ENCODE measurements around the gene NFAM1. TPM values are rescaled to one million over a fixed set of nuclear protein-coding genes. Genes with fewer than 3 reads are reported as not detected.

The NFAM1 gene
- total RNA-seq, 2 experiments from 2014 or later, result 0.11 to 0.21 TPM

DNA sequence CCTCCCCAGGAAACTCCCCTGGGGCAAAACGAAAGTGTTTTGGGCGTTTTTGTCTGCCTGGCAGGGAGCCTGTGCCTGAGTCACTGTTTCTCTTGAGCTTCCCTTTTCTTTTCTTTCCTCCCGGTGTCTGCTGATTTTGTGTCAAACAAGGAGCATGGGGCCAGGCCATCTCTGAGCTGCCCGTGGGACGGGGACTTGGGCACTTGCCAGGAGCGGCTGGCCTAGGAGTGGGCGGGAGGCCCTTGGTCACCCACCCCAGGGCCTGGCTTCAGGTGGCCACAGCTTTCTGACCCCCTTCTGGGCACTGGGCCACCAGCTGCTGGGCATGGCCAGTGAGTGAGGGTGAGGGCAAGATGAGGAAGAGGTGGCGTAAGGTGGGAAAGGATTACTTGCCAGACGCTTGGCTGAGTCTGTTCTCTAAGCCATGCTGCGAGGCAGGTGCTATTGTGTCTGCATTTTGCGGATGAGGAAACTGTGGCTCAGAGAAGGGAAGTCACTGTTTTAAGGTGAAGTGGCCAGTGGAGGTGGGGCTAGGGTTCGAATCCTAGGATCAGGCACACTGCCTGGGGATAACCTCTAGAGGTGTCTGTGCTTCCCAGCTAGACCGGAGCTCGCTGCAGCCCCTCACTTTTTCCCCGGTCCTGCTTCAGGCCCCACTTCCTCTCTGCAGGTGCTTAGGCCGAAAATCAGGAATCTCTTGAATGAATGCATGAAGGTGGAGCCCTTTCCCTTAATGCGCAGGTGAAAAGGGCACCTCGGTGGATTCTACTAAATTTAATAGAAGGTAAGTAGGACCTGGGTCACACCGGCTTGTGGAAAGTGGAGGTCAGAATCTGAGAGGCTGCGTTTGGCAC is 7.8 kb upstream of the NFAM1 start:
- ChIA-PET CTCF (interaction anchor here (0.6 to 1.4 kb wide), 6 partner anchors 20 to 639 kb away, joined by 3 to 5 read pairs (median 4); partner anchors contain the start of genes CCDC134 and CENPM), POLR2A (no interaction called here)
- H3K9me3 Mint-ChIP-seq (ENCODE audit: low read depth), result no peaks in the 10 kb centered on the region
- peaks cover 43% of the 10 kb centered on the region for H3K4me1 Mint-ChIP-seq
- intact Hi-C loops (cut with DNase I, micrococcal nuclease), result loop anchor here in 1 of 2 experiments (5.0 kb wide), 3 partner anchors 113 to 368 kb away; partner anchors contain the start of genes NAGA and PHETA2
- H3K27me3 Mint-ChIP-seq, result peaks cover 2% of the 10 kb centered on the region
- H3K36me3 Mint-ChIP-seq (ENCODE audit: low read depth), result no peaks in the 10 kb centered on the region
- peak overlapping the region; percentile 11 for H3K27ac Mint-ChIP-seq
- no peak for ATAC-seq
- peak; percentile 41 for DNase-seq
- no peak overlapping the region for H3K4me3 Mint-ChIP-seq

- ChIA-PET CTCF (interaction anchor here (1.0 to 1.6 kb wide), 5 partner anchors 10 to 638 kb away, joined by 3 to 6 read pairs (median 5); partner anchors contain the start of genes CCDC134 and CENPM), POLR2A (no interaction called here)
- Mint-ChIP-seq H3K36me3 (ENCODE audit: low read depth) (no peaks in the 10 kb centered on the region), H3K4me1 (peaks cover 34% of the 10 kb centered on the region), H3K27ac (no peak overlapping the region), H3K4me3 (no peak overlapping the region), H3K9me3 (ENCODE audit: low read depth) (no peaks in the 10 kb centered on the region), H3K27me3 (peaks cover 2% of the 10 kb centered on the region)
- ATAC-seq (no peak), DNase-seq (no peak)
- intact Hi-C loops (cut with DNase I, micrococcal nuclease), result loop anchor here in 1 of 2 experiments (5.0 kb wide), 1 partner anchor 112 kb away; no protein-coding TSS in a partner anchor
Observed at GRCh38 chr22:42439021-42439567, 6.9 kb upstream of the NFAM1 start.

DNA sequence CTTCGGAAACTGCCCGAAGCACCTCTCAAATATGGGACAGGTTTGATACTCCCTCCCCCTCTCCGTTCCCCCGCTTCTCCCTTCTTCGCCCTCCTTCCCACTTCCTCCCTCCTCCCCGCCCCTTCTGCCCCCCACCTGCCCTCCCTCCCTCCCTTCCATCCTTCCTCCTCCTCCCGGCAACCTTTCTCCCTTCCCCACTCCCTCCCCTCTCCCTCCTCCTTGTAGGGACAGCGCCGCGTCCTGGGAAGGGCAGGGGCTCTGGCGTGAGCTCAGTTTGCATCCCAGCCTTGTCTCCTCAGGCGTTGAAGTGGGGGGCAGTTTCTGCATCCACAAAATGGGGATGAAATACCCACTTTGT is 6.1 kb upstream of the NFAM1 start:
- POLR2A ChIA-PET, result no interaction called here
- CTCF ChIA-PET, result interaction anchor here (0.6 to 1.6 kb wide), 15 partner anchors 9 to 694 kb away, joined by 3 to 6 read pairs (median 3); no protein-coding TSS in a partner anchor

GRCh38 chr22:42437488-42438292 is 5.5 kb upstream of the NFAM1 start:
- POLR2A ChIA-PET, result interaction anchor here (0.6 kb wide), 2 partner anchors 32 to 141 kb away, joined by 5 to 6 read pairs; no protein-coding TSS in a partner anchor
- intact Hi-C loops (cut with DNase I, micrococcal nuclease), result loop anchor here (1.0 to 5.0 kb wide), 6 partner anchors 68 to 471 kb away; partner anchors contain the start of gene NDUFA6 (in 1 of the 2)
- peak overlapping the region; percentile 66 for H3K4me3 Mint-ChIP-seq
- H3K27ac Mint-ChIP-seq, result no peak overlapping the region
- peak; percentile 88 for DNase-seq
- peaks cover 2% of the 10 kb centered on the region for H3K27me3 Mint-ChIP-seq
- ATAC-seq, result peak; percentile 90
- peaks cover 21% of the 10 kb centered on the region for H3K4me1 Mint-ChIP-seq
- CTCF ChIA-PET, result interaction anchor here (0.6 to 1.6 kb wide), 18 partner anchors 8 to 693 kb away, joined by 3 to 6 read pairs (median 3); no protein-coding TSS in a partner anchor
- no peaks in the 10 kb centered on the region for H3K9me3 Mint-ChIP-seq (ENCODE audit: low read depth)
- no peaks in the 10 kb centered on the region for H3K36me3 Mint-ChIP-seq (ENCODE audit: low read depth)

More for the DNA sequence above, 6.1 kb upstream of the NFAM1 start:
- DNase-seq (no peak), ATAC-seq (no peak)
- no peaks in the 10 kb centered on the region for H3K9me3 Mint-ChIP-seq (ENCODE audit: low read depth)
- peaks cover 26% of the 10 kb centered on the region for H3K4me1 Mint-ChIP-seq
- H3K4me3 Mint-ChIP-seq, result peak overlapping the region; percentile 66
- H3K36me3 Mint-ChIP-seq (ENCODE audit: low read depth), result no peaks in the 10 kb centered on the region
- H3K27ac Mint-ChIP-seq, result no peak overlapping the region
- intact Hi-C loops (cut with DNase I, micrococcal nuclease), result loop anchor here in 1 of 2 experiments (5.0 kb wide), 1 partner anchor 111 kb away; no protein-coding TSS in a partner anchor
- peaks cover 2% of the 10 kb centered on the region for H3K27me3 Mint-ChIP-seq

- H3K4me3 Mint-ChIP-seq, result no peak overlapping the region
- H3K4me1 Mint-ChIP-seq, result peaks cover 21% of the 10 kb centered on the region
- ChIA-PET POLR2A (no interaction called here), CTCF (interaction anchor here (0.7 to 1.6 kb wide), 8 partner anchors 9 to 466 kb away, joined by 3 to 7 read pairs (median 3); no protein-coding TSS in a partner anchor)
- no peaks in the 10 kb centered on the region for H3K9me3 Mint-ChIP-seq (ENCODE audit: low read depth)
- no peak overlapping the region for H3K27ac Mint-ChIP-seq
- no peaks in the 10 kb centered on the region for H3K36me3 Mint-ChIP-seq (ENCODE audit: low read depth)
- H3K27me3 Mint-ChIP-seq, result peaks cover 2% of the 10 kb centered on the region
- ATAC-seq, result no peak
- DNase-seq, result no peak
- intact Hi-C loops (cut with DNase I, micrococcal nuclease), result loop anchor here (2.0 to 5.0 kb wide), 2 partner anchors 109 to 346 kb away; partner anchors contain the start of gene NDUFA6 (in 1 of the 2)
Observed at GRCh38 chr22:42436404-42436803, 4.2 kb upstream of the NFAM1 start.

DNA sequence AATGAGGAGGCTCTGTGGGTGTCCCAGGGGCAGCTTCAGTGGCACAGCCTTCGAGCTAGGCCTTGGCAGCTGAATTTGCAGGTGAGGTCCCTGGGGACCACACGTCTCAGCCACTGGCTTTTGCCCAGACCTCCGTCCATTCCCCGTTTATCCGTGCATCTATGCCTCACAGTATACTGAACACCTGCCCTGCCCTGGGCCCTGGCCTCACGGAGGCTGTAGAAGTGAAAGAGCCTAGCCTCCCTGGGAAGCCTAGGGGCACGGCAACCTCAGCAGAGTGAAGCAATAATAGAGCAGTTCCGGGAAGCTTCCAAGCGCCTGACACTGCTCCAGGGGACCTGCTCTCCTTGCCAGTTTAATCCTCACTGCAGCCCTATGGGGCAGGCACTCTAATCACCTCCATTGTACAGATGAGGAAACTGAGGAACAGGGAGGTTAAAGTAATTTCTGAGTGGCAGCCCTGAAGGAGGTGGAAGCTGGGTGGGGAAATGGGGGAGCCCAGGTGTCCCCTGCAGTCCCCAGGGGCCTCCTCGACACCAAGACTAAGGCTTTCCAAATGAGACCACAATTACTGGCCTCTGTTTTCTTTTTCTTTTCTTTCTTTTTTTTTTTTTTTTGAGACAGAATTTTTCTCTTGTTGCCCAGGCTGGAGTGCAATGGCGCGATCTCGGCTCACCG is 2.7 kb upstream of the NFAM1 start:
- H3K36me3 Mint-ChIP-seq (ENCODE audit: low read depth), result no peaks in the 10 kb centered on the region
- intact Hi-C loops (cut with DNase I, micrococcal nuclease), result loop anchor here in 1 of 2 experiments (5.0 kb wide), 1 partner anchor 108 kb away; no protein-coding TSS in a partner anchor
- no peak overlapping the region for H3K4me3 Mint-ChIP-seq
- no peak for ATAC-seq
- no peak overlapping the region for H3K27ac Mint-ChIP-seq
- peaks cover 6% of the 10 kb centered on the region for H3K27me3 Mint-ChIP-seq
- DNase-seq, result no peak
- peaks cover 18% of the 10 kb centered on the region for H3K4me1 Mint-ChIP-seq
- POLR2A ChIA-PET, result no interaction called here
- CTCF ChIA-PET, result interaction anchor here (1.4 to 1.8 kb wide), 2 partner anchors 9 to 342 kb away, joined by 3 to 9 read pairs; no protein-coding TSS in a partner anchor
- no peaks in the 10 kb centered on the region for H3K9me3 Mint-ChIP-seq (ENCODE audit: low read depth)

- ChIA-PET POLR2A (interaction anchor here (0.5 kb wide), 1 partner anchor 40 kb away, joined by 4 read pairs; no protein-coding TSS in a partner anchor), CTCF (interaction anchor here (1.4 to 1.8 kb wide), 2 partner anchors 10 to 341 kb away, joined by 3 to 9 read pairs; no protein-coding TSS in a partner anchor)
- no peak overlapping the region for H3K27ac Mint-ChIP-seq
- intact Hi-C loops (cut with DNase I, micrococcal nuclease), result no loop called here
- DNase-seq, result no peak
- no peaks in the 10 kb centered on the region for H3K36me3 Mint-ChIP-seq (ENCODE audit: low read depth)
- peaks cover 8% of the 10 kb centered on the region for H3K27me3 Mint-ChIP-seq
- no peak overlapping the region for H3K4me3 Mint-ChIP-seq
- H3K9me3 Mint-ChIP-seq (ENCODE audit: low read depth), result no peaks in the 10 kb centered on the region
- H3K4me1 Mint-ChIP-seq, result peaks cover 10% of the 10 kb centered on the region
- ATAC-seq, result no peak
Observed at GRCh38 chr22:42433754-42434682, 1.8 kb upstream of the NFAM1 start.

DNA sequence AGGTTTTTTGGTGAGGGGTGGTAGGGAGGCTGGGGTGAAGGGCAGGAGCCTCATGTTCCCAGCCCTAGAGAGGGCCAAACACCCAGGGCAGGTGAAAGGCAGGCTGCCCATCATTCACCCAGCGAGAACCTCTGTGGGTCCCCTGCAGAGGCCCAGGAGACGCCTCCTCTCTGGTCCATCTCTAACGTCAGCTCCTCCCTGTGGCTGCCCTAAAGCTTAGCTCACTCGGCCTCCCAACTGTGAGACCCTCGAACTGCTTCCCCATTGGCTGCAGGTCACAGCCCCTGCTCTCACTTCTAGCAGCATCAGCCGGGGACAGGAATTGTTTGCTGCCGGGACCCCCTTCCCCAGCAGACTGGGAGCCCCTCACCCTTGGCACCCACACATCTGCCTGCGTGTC is 615 bp upstream of the NFAM1 start:
- ChIA-PET POLR2A (no interaction called here), CTCF (no interaction called here)
- Mint-ChIP-seq H3K9me3 (ENCODE audit: low read depth) (no peaks in the 10 kb centered on the region), H3K27me3 (peaks cover 8% of the 10 kb centered on the region), H3K27ac (no peak overlapping the region), H3K36me3 (ENCODE audit: low read depth) (no peaks in the 10 kb centered on the region), H3K4me1 (peaks cover 6% of the 10 kb centered on the region), H3K4me3 (no peak overlapping the region)
- intact Hi-C loops (cut with DNase I, micrococcal nuclease), result no loop called here
- ATAC-seq (no peak), DNase-seq (no peak)

- POLR2A ChIA-PET, result no interaction called here
- CTCF ChIA-PET, result interaction anchor here (1.0 kb wide), 1 partner anchor 12 kb away, joined by 4 read pairs; no protein-coding TSS in a partner anchor
- Mint-ChIP-seq H3K4me1 (no peaks in the 10 kb centered on the region), H3K36me3 (ENCODE audit: low read depth) (no peaks in the 10 kb centered on the region), H3K9me3 (ENCODE audit: low read depth) (no peaks in the 10 kb centered on the region), H3K4me3 (no peak overlapping the region), H3K27ac (no peak overlapping the region), H3K27me3 (peaks cover 13% of the 10 kb centered on the region)
- DNase-seq, result no peak
- ATAC-seq, result no peak
- intact Hi-C loops (cut with DNase I, micrococcal nuclease), result no loop called here
Observed at GRCh38 chr22:42431401-42432019, 693 bp downstream of the NFAM1 start.

Measured in activated CD4-positive, alpha-beta T cell treated with anti-CD3 and anti-CD28 coated beads for 36 hours (primary cell).